Measurements from ENCODE around the gene MERTK.
"Not testable (repeated sequence)": the region's sequence is repeated elsewhere in the genome, so short reads cannot be mapped to it uniquely, and the experiment has no call there.

DNA sequence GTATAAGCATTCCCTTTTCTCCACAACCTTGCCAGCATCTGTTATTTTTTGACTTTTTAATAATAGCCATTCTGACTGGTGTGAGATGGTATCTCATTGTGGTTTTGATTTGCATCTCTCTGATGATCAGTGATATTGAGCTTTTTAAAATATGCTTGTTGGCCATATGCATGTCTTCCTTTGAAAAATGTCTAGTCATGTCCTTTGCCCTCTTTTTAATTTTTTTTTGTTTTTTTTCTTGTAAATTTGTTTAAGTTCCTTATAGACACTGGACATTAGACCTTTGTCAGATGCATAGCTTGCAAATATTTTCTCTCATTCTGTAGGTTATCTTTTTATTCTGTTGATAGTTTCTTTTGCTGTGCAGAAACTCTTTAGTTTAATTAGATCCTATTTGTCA, 171.4 kb downstream of the MERTK start:
- TF ChIP-seq EZH2 (IDR thresholded peaks at IDR 0.05; ENCODE audit: low read length, unreplicated experiment), result not testable (repeated sequence)
- TF ChIP-seq, protein P1, sequence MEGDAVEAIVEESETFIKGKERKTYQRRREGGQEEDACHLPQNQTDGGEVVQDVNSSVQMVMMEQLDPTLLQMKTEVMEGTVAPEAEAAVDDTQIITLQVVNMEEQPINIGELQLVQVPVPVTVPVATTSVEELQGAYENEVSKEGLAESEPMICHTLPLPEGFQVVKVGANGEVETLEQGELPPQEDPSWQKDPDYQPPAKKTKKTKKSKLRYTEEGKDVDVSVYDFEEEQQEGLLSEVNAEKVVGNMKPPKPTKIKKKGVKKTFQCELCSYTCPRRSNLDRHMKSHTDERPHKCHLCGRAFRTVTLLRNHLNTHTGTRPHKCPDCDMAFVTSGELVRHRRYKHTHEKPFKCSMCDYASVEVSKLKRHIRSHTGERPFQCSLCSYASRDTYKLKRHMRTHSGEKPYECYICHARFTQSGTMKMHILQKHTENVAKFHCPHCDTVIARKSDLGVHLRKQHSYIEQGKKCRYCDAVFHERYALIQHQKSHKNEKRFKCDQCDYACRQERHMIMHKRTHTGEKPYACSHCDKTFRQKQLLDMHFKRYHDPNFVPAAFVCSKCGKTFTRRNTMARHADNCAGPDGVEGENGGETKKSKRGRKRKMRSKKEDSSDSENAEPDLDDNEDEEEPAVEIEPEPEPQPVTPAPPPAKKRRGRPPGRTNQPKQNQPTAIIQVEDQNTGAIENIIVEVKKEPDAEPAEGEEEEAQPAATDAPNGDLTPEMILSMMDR (conservative IDR thresholded peaks at IDR 0.05; ENCODE audit: low read depth, low read length), result not testable (repeated sequence)
